Measurements from ENCODE around the gene MCU.
"Not testable (repeated sequence)": the region's sequence is repeated elsewhere in the genome, so short reads cannot be mapped to it uniquely, and the experiment has no call there.

The MCU gene

GRCh38 chr10:72685264-72685921, 6.5 kb upstream of the MCU start:
- no peaks in the 10 kb centered on the region for H3K36me3 ChIP-seq (ENCODE audit: control insufficient read depth in 5 of 5, insufficient read depth in 5 of 5, low read length in 5 of 5)
- H3K4me3 ChIP-seq (ENCODE audit: low read depth in 1 of 5, low read length in 5 of 5), result no peak overlapping the region
- H3K9me3 ChIP-seq (ENCODE audit: control insufficient read depth in 5 of 5, low read length in 5 of 5), result no peaks in the 10 kb centered on the region
- no peak overlapping the region for H3K27ac ChIP-seq (ENCODE audit: low read depth, low read length)
- no peaks in the 10 kb centered on the region for H3K4me1 ChIP-seq (ENCODE audit: control insufficient read depth in 5 of 5, insufficient read depth in 5 of 5, low read length in 5 of 5)
- no peaks in the 10 kb centered on the region for H3K27me3 ChIP-seq (ENCODE audit: control insufficient read depth in 5 of 5, insufficient read depth in 4 of 5, low read length in 5 of 5)
- H3K9ac ChIP-seq (ENCODE audit: low read length in 5 of 5), result no peak overlapping the region

- H3K9me3 ChIP-seq (ENCODE audit: control insufficient read depth in 5 of 5, low read length in 5 of 5); H3K36me3 ChIP-seq (ENCODE audit: control insufficient read depth in 5 of 5, insufficient read depth in 5 of 5, low read length in 5 of 5); H3K9ac ChIP-seq (ENCODE audit: low read length in 5 of 5); H3K27me3 ChIP-seq (ENCODE audit: control insufficient read depth in 5 of 5, insufficient read depth in 4 of 5, low read length in 5 of 5); H3K4me1 ChIP-seq (ENCODE audit: control insufficient read depth in 5 of 5, insufficient read depth in 5 of 5, low read length in 5 of 5); H3K27ac ChIP-seq (ENCODE audit: low read depth, low read length); H3K4me3 ChIP-seq (ENCODE audit: low read depth in 1 of 5, low read length in 5 of 5): not testable (repeated sequence)
Measured at GRCh38 chr10:72686430-72686829, 5.5 kb upstream of the MCU start.

GRCh38 chr10:72687035-72687434, 4.9 kb upstream of the MCU start:
- H3K4me1 ChIP-seq (ENCODE audit: control insufficient read depth in 5 of 5, insufficient read depth in 5 of 5, low read length in 5 of 5), result peaks cover 0 to 6% (median 5%) of the 10 kb centered on the region in 5 donors
- H3K27me3 ChIP-seq (ENCODE audit: control insufficient read depth in 5 of 5, insufficient read depth in 4 of 5, low read length in 5 of 5), result no peaks in the 10 kb centered on the region
- H3K4me3 ChIP-seq (ENCODE audit: low read depth in 1 of 5, low read length in 5 of 5), result no peak overlapping the region
- H3K9me3 ChIP-seq (ENCODE audit: control insufficient read depth in 5 of 5, low read length in 5 of 5), result no peaks in the 10 kb centered on the region
- no peak overlapping the region for H3K9ac ChIP-seq (ENCODE audit: low read length in 5 of 5)
- H3K27ac ChIP-seq (ENCODE audit: low read depth, low read length), result no peak overlapping the region
- no peaks in the 10 kb centered on the region for H3K36me3 ChIP-seq (ENCODE audit: control insufficient read depth in 5 of 5, insufficient read depth in 5 of 5, low read length in 5 of 5)

GRCh38 chr10:72688208-72688651, 3.7 kb upstream of the MCU start:
- Histone ChIP-seq H3K4me1 (ENCODE audit: control insufficient read depth in 5 of 5, insufficient read depth in 5 of 5, low read length in 5 of 5) (peaks cover 0 to 14% (median 13%) of the 10 kb centered on the region in 5 donors), H3K36me3 (ENCODE audit: control insufficient read depth in 5 of 5, insufficient read depth in 5 of 5, low read length in 5 of 5) (no peaks in the 10 kb centered on the region), H3K4me3 (ENCODE audit: low read depth in 1 of 5, low read length in 5 of 5) (no peak overlapping the region), H3K27me3 (ENCODE audit: control insufficient read depth in 5 of 5, insufficient read depth in 4 of 5, low read length in 5 of 5) (no peaks in the 10 kb centered on the region), H3K27ac (ENCODE audit: low read depth, low read length) (no peak overlapping the region), H3K9ac (ENCODE audit: low read length in 5 of 5) (no peak overlapping the region), H3K9me3 (ENCODE audit: control insufficient read depth in 5 of 5, low read length in 5 of 5) (no peaks in the 10 kb centered on the region)

GRCh38 chr10:72689660-72690059, 2.3 kb upstream of the MCU start:
- no peaks in the 10 kb centered on the region for H3K36me3 ChIP-seq (ENCODE audit: control insufficient read depth in 5 of 5, insufficient read depth in 5 of 5, low read length in 5 of 5)
- no peaks in the 10 kb centered on the region for H3K9me3 ChIP-seq (ENCODE audit: control insufficient read depth in 5 of 5, low read length in 5 of 5)
- no peaks in the 10 kb centered on the region for H3K27me3 ChIP-seq (ENCODE audit: control insufficient read depth in 5 of 5, insufficient read depth in 4 of 5, low read length in 5 of 5)
- no peak overlapping the region for H3K27ac ChIP-seq (ENCODE audit: low read depth, low read length)
- peaks cover 0 to 25% (median 23%) of the 10 kb centered on the region in 5 donors for H3K4me1 ChIP-seq (ENCODE audit: control insufficient read depth in 5 of 5, insufficient read depth in 5 of 5, low read length in 5 of 5)
- H3K9ac ChIP-seq (ENCODE audit: low read length in 5 of 5), result no peak overlapping the region
- H3K4me3 ChIP-seq (ENCODE audit: low read depth in 1 of 5, low read length in 5 of 5), result no peak overlapping the region

- Histone ChIP-seq H3K36me3 (ENCODE audit: control insufficient read depth in 5 of 5, insufficient read depth in 5 of 5, low read length in 5 of 5) (no peaks in the 10 kb centered on the region), H3K9ac (ENCODE audit: low read length in 5 of 5) (no peak overlapping the region), H3K27ac (ENCODE audit: low read depth, low read length) (no peak overlapping the region), H3K4me1 (ENCODE audit: control insufficient read depth in 5 of 5, insufficient read depth in 5 of 5, low read length in 5 of 5) (peaks cover 0 to 30% (median 27%) of the 10 kb centered on the region in 5 donors), H3K27me3 (ENCODE audit: control insufficient read depth in 5 of 5, insufficient read depth in 4 of 5, low read length in 5 of 5) (no peaks in the 10 kb centered on the region), H3K4me3 (ENCODE audit: low read depth in 1 of 5, low read length in 5 of 5) (no peak overlapping the region), H3K9me3 (ENCODE audit: control insufficient read depth in 5 of 5, low read length in 5 of 5) (no peaks in the 10 kb centered on the region)
Measured at GRCh38 chr10:72690071-72690755, 1.7 kb upstream of the MCU start.

- Histone ChIP-seq H3K36me3 (ENCODE audit: control insufficient read depth in 5 of 5, insufficient read depth in 5 of 5, low read length in 5 of 5) (no peaks in the 10 kb centered on the region), H3K4me3 (ENCODE audit: low read depth in 1 of 5, low read length in 5 of 5) (peak overlapping the region; percentile 62 to 94 (median 88)), H3K9me3 (ENCODE audit: control insufficient read depth in 5 of 5, low read length in 5 of 5) (no peaks in the 10 kb centered on the region), H3K27me3 (ENCODE audit: control insufficient read depth in 5 of 5, insufficient read depth in 4 of 5, low read length in 5 of 5) (no peaks in the 10 kb centered on the region), H3K9ac (ENCODE audit: low read length in 5 of 5) (peak overlapping the region in 2 of 5 donors; percentile 47 to 72), H3K4me1 (ENCODE audit: control insufficient read depth in 5 of 5, insufficient read depth in 5 of 5, low read length in 5 of 5) (peaks cover 0 to 33% (median 27%) of the 10 kb centered on the region in 5 donors), H3K27ac (ENCODE audit: low read depth, low read length) (peak overlapping the region; percentile 87)
Measured at GRCh38 chr10:72691470-72691862, 477 bp upstream of the MCU start.

GRCh38 chr10:72692744-72692993, 726 bp downstream of the MCU start:
- H3K9ac ChIP-seq (ENCODE audit: low read length in 5 of 5), result peak overlapping the region; percentile 78 to 93 (median 84)
- peaks cover 0 to 33% (median 27%) of the 10 kb centered on the region in 5 donors for H3K4me1 ChIP-seq (ENCODE audit: control insufficient read depth in 5 of 5, insufficient read depth in 5 of 5, low read length in 5 of 5)
- peak overlapping the region; percentile 79 to 94 (median 88) for H3K4me3 ChIP-seq (ENCODE audit: low read depth in 1 of 5, low read length in 5 of 5)
- no peaks in the 10 kb centered on the region for H3K9me3 ChIP-seq (ENCODE audit: control insufficient read depth in 5 of 5, low read length in 5 of 5)
- H3K27ac ChIP-seq (ENCODE audit: low read depth, low read length), result peak overlapping the region; percentile 87
- H3K36me3 ChIP-seq (ENCODE audit: control insufficient read depth in 5 of 5, insufficient read depth in 5 of 5, low read length in 5 of 5), result no peaks in the 10 kb centered on the region
- no peaks in the 10 kb centered on the region for H3K27me3 ChIP-seq (ENCODE audit: control insufficient read depth in 5 of 5, insufficient read depth in 4 of 5, low read length in 5 of 5)

- peaks cover 0 to 36% (median 27%) of the 10 kb centered on the region in 5 donors for H3K4me1 ChIP-seq (ENCODE audit: control insufficient read depth in 5 of 5, insufficient read depth in 5 of 5, low read length in 5 of 5)
- H3K36me3 ChIP-seq (ENCODE audit: control insufficient read depth in 5 of 5, insufficient read depth in 5 of 5, low read length in 5 of 5), result no peaks in the 10 kb centered on the region
- H3K27me3 ChIP-seq (ENCODE audit: control insufficient read depth in 5 of 5, insufficient read depth in 4 of 5, low read length in 5 of 5), result no peaks in the 10 kb centered on the region
- no peaks in the 10 kb centered on the region for H3K9me3 ChIP-seq (ENCODE audit: control insufficient read depth in 5 of 5, low read length in 5 of 5)
- peak overlapping the region; percentile 78 to 93 (median 84) for H3K9ac ChIP-seq (ENCODE audit: low read length in 5 of 5)
- peak overlapping the region; percentile 87 for H3K27ac ChIP-seq (ENCODE audit: low read depth, low read length)
- H3K4me3 ChIP-seq (ENCODE audit: low read depth in 1 of 5, low read length in 5 of 5), result peak overlapping the region; percentile 79 to 94 (median 88)
Measured at GRCh38 chr10:72692994-72693781, 1.2 kb downstream of the MCU start.
